ENCODE measurements around the gene SENP8.

Gene SENP8

DNA sequence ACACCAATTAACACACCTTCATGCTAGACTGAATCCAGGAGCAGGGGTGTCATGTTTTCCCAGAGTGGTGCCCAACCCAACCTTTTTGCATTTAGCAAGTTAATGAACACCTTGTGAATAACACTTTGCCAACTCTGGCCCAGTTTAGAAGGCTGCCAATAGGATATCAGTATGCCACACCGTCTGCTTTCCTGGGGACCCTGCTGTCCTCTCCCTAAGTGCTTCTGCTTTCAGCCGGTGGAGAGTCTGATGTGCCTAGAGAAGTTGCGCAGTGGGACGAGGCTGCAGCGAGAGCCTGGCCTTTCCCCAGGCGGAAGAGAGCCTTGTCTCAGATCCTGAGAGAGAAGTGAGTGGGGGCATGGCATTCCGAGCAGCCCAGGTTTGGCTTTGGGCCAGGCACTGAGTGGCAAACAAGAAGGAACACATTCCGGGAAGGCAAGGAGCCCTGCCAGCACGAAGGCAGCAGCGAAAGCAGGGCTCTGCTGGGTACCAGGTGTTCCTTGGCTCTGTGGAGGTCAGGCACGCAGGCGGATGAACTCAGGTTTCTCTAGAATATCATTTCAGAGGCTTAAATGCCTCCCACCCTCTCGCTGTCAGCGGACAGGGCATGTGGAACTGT, 36.9 kb downstream of the SENP8 start:
- TF ChIP-seq, protein P1, sequence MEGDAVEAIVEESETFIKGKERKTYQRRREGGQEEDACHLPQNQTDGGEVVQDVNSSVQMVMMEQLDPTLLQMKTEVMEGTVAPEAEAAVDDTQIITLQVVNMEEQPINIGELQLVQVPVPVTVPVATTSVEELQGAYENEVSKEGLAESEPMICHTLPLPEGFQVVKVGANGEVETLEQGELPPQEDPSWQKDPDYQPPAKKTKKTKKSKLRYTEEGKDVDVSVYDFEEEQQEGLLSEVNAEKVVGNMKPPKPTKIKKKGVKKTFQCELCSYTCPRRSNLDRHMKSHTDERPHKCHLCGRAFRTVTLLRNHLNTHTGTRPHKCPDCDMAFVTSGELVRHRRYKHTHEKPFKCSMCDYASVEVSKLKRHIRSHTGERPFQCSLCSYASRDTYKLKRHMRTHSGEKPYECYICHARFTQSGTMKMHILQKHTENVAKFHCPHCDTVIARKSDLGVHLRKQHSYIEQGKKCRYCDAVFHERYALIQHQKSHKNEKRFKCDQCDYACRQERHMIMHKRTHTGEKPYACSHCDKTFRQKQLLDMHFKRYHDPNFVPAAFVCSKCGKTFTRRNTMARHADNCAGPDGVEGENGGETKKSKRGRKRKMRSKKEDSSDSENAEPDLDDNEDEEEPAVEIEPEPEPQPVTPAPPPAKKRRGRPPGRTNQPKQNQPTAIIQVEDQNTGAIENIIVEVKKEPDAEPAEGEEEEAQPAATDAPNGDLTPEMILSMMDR (conservative IDR thresholded peaks at IDR 0.05; ENCODE audit: low read depth, low read length), result no peak
- peak; percentile 61 for DNase-seq (ENCODE audit: low read depth)
- peak overlapping the region; percentile 56 for H3K4me3 ChIP-seq (ENCODE audit: low read length)

DNA sequence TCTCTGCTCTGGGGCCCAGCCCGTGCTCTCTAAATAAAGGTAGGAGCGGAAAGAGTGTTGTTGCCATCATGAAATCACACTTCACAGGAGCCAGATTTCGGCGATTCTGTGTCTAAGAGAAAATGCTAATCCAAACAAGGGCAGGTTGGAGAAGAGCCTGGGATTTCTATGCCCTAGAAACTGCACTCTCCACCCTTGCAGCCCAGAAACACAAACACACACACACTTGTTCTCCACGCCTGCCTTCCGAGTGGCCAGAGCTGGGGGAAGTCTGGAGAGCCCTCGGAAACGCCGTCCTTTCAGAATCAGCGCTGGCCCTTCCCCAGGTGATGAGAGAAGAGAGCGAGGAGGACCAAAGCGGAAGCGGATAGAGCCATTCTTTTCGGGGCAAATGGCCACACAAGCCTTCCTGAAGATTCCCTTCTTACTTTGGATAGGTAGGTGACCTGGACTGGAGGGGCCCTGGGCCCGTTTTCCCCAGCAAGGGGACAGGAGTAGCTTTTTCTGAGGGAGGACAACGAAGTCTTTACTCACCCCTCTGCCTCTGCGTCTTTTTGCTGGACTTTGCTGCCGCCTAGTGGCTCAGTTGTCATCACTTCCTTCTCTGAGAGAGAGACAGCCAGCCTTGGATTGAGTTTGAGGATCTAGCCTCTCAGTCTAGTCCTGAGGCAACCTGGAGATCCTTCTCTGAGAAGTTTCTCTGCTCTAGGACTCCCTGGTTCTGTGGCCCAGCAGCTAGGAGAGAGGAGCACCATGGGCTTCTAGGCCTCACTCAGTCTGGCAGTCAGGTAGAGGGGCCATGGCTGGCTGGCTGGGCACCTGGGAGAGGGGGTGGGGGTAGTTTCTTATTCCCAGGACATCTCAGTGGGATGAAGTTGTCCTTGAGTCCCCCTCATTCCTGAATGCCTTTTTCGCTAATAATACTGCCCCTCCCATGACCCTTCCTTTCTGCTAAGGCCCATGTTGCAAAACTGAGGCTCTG, 37.7 kb downstream of the SENP8 start:
- peak; percentile 46 for DNase-seq (ENCODE audit: low read depth)

DNA sequence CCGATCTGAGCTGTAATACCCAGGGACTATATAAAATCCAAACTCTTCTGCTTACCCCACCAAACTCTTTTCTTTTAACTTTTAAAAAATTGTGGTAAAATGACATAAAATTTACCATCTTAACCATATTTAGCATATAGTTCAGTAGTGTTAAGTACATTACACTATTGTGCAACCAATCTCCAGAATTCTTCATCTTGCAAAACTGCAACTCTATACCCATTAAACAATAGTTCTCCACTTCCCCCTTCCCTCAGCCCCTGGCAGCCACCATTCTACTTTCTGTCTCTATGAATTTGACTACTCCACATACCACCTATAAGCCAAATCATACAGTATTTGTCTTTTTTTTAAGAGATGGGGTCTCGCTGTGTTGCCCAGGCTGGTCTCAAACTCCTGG, 38.7 kb downstream of the SENP8 start:
- H3K4me3 ChIP-seq (ENCODE audit: low read length), result no peak overlapping the region
- TF ChIP-seq, protein P1 (conservative IDR thresholded peaks at IDR 0.05; ENCODE audit: low read depth, low read length), result no peak
- DNase-seq (ENCODE audit: low read depth), result no peak

More for the DNA sequence above, 37.7 kb downstream of the SENP8 start:
- TF ChIP-seq, protein P1 (conservative IDR thresholded peaks at IDR 0.05; ENCODE audit: low read depth, low read length), result peak; percentile 94
- peak overlapping the region; percentile 56 for H3K4me3 ChIP-seq (ENCODE audit: low read length)

DNA sequence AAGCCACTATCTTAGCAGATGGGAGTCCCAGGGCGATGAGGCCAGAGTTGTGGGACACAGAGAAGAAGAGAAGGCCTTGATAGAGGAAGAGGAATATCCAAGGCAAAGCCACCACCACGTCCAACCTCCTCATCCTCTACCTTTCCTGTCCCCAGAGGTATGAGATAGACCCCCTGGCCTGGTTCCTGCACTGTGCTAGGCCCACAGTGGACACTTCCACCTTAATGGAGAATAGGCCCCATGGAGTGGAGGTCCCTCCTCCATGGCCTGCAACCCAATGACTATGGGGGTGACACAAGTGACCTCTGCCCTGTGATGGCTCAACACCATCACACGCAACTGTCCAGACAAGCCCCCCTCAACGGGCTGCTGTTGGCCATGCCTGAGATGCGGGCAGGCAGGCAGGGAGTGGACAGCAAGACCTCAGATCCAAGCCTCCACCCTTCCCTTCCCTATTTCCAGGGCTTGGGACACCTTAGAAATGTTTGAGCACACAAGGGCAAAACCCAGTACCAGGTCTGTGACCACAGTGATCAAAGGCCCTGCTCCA, 42.6 kb downstream of the SENP8 start:
- TF ChIP-seq, protein P1 (conservative IDR thresholded peaks at IDR 0.05; ENCODE audit: low read depth, low read length), result no peak
- DNase-seq (ENCODE audit: low read depth), result no peak
- no peak overlapping the region for H3K4me3 ChIP-seq (ENCODE audit: low read length)

DNA sequence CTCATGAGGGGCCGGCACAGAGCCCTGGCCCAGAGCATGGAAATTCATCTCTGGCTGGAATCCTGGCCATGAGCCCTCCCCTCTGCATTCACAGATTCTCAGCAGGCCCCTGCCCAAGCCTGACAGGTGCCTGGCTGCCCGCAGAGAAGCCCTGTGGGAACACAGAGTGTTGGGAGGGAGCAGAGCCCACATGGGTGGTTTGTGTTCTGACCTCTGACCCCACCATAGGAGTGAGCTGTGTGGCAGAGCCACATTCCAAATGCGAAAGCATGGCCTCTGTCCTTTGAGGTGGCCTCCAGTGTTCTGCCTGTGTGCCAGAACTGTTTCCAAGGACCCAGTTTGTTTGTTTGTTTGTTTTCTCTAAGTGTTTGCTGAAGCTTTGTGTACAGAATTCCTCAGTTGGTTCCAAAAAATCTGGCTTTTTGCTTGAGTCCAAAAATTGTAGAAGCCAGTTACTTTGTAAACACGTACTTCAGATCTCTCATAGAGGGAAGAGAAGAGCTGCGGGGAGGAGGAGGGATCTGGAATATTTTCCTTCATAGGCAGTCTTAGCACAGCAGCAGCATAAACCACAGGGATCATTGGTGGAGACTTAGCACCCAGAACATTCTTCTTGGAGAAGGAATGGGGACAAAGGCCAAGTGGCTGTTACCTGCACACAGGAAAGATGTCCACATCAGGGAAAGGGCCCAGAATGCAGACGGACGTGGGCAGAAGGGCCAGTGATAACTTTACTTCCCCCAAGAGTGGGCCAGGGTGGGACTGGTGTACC, 43.3 kb downstream of the SENP8 start:
- H3K4me3 ChIP-seq (ENCODE audit: low read length), result no peak overlapping the region
- TF ChIP-seq, protein P1 (conservative IDR thresholded peaks at IDR 0.05; ENCODE audit: low read depth, low read length), result no peak
- no peak for DNase-seq (ENCODE audit: low read depth)

DNA sequence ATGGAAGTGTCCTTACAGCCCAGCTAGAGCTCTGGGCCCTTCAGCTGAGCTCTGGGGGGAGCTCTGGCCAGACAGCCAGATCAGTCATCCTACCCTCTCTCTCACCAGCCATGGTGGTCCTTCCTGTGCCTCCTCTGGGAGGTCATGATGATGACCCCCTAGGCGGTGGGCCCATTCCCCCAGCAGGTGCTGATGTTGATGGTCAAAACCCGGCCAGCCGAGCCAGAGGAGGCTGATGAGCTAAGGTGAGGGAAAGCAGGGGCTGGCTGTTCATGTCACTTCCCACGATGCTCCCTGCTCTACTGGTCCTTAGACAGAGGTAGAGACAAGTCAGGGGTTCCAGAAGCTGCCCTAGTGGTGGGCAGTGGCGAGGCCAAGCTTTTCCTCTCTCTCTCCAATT, 44.4 kb downstream of the SENP8 start:
- no peak for DNase-seq (ENCODE audit: low read depth)
- H3K4me3 ChIP-seq (ENCODE audit: low read length), result no peak overlapping the region
- TF ChIP-seq, protein P1 (conservative IDR thresholded peaks at IDR 0.05; ENCODE audit: low read depth, low read length), result no peak

Data from retinal pigment epithelial cell (primary cell).